ENCODE results near the gene SYNDIG1. TPM values are rescaled to one million over a fixed set of nuclear protein-coding genes. Genes with fewer than 3 reads are reported as not detected.

Gene SYNDIG1
- total RNA-seq, 4 donors from 2014 or later: 0.27 to 0.32 TPM; not detected in 2

DNA sequence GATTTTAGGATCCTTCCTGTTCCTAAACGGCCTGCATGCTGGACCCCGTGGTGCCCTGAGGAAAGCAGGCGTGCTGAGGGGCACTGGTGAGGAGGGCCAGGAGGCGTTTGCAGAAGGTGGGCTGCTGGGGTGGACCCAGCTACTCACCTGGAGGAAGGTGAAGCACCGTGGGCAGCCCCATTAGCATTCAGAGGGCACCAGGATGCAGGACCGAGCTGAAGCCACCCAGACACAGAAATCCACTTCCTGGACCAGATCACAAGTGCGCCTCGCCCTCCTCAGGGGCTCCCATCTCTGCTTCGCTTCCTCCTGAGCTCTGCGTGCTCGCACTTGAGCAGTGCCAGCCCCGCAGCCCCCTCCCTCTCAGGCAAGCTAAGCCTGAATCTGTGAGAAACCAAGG is 187.0 kb downstream of the SYNDIG1 start:
- TF ChIP-seq EP300 (IDR thresholded peaks at IDR 0.05; ENCODE audit: low read depth) (no peak), POLR2A (IDR thresholded peaks at IDR 0.05) (no peak), POLR2AphosphoS5 (IDR thresholded peaks at IDR 0.05) (no peak)
- TF ChIP-seq, protein P1, sequence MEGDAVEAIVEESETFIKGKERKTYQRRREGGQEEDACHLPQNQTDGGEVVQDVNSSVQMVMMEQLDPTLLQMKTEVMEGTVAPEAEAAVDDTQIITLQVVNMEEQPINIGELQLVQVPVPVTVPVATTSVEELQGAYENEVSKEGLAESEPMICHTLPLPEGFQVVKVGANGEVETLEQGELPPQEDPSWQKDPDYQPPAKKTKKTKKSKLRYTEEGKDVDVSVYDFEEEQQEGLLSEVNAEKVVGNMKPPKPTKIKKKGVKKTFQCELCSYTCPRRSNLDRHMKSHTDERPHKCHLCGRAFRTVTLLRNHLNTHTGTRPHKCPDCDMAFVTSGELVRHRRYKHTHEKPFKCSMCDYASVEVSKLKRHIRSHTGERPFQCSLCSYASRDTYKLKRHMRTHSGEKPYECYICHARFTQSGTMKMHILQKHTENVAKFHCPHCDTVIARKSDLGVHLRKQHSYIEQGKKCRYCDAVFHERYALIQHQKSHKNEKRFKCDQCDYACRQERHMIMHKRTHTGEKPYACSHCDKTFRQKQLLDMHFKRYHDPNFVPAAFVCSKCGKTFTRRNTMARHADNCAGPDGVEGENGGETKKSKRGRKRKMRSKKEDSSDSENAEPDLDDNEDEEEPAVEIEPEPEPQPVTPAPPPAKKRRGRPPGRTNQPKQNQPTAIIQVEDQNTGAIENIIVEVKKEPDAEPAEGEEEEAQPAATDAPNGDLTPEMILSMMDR (IDR thresholded peaks at IDR 0.05): no peak
- 87 to 88% methylated on average over 6 to 12 of the region's 12 CpGs for WGBS, 2 donors (ENCODE audit: low coverage in 1 of 2)
- no peak for DNase-seq
- H3K36me3 ChIP-seq: no peaks in the 10 kb centered on the region
- no peaks in the 10 kb centered on the region for H3K9me3 ChIP-seq
- no peaks in the 10 kb centered on the region for H3K4me1 ChIP-seq
- in situ Hi-C loops (cut with MboI; ENCODE audit: low pct_ligation_motif_present in 1 of 4, low pct_unique_long_range_greater_than_20kb in 1 of 4, low sequenced_read_pairs in 3 of 4): no loop called here
- intact Hi-C loops (cut with DNase I; ENCODE audit: low total_unique reads): no loop called here
- H3K4me3 ChIP-seq: no peak overlapping the region
- H3K27ac ChIP-seq: no peak overlapping the region
- no peaks in the 10 kb centered on the region for H3K27me3 ChIP-seq

DNA sequence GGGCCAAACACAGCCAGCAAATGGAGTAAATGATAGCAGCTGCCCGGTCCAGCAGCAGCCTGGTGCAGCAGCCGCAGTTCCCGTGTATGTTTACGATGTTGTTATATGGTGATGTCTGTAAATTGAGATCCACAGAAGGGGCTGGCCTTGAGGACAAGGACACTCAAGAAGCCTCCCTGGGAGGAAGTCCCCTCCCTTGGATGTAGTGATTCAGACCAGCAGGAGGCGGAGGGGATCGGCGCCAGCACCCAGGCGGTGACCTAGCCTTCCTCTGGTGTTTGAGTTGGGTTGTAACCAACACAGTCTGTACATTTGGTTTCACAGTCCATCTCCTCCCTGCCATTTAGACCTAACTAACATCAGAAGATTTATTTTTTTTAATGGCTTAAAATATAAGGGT is 187.8 kb downstream of the SYNDIG1 start:
- no peaks in the 10 kb centered on the region for H3K27me3 ChIP-seq
- H3K27ac ChIP-seq: no peak overlapping the region
- 74 to 93% methylated on average over 3 to 8 of the region's 8 CpGs for WGBS, 2 donors (ENCODE audit: low coverage in 1 of 2)
- no peak for TF ChIP-seq POLR2AphosphoS5 (IDR thresholded peaks at IDR 0.05)
- TF ChIP-seq POLR2A (IDR thresholded peaks at IDR 0.05): no peak
- TF ChIP-seq EP300 (IDR thresholded peaks at IDR 0.05; ENCODE audit: low read depth): no peak
- TF ChIP-seq, protein P1 (IDR thresholded peaks at IDR 0.05): no peak
- no peaks in the 10 kb centered on the region for H3K4me1 ChIP-seq
- intact Hi-C loops (cut with DNase I; ENCODE audit: low total_unique reads) (no loop called here), in situ Hi-C loops (cut with MboI; ENCODE audit: low pct_ligation_motif_present in 1 of 4, low pct_unique_long_range_greater_than_20kb in 1 of 4, low sequenced_read_pairs in 3 of 4) (no loop called here)
- no peaks in the 10 kb centered on the region for H3K9me3 ChIP-seq
- H3K36me3 ChIP-seq: no peaks in the 10 kb centered on the region
- DNase-seq: no peak
- no peak overlapping the region for H3K4me3 ChIP-seq

DNA sequence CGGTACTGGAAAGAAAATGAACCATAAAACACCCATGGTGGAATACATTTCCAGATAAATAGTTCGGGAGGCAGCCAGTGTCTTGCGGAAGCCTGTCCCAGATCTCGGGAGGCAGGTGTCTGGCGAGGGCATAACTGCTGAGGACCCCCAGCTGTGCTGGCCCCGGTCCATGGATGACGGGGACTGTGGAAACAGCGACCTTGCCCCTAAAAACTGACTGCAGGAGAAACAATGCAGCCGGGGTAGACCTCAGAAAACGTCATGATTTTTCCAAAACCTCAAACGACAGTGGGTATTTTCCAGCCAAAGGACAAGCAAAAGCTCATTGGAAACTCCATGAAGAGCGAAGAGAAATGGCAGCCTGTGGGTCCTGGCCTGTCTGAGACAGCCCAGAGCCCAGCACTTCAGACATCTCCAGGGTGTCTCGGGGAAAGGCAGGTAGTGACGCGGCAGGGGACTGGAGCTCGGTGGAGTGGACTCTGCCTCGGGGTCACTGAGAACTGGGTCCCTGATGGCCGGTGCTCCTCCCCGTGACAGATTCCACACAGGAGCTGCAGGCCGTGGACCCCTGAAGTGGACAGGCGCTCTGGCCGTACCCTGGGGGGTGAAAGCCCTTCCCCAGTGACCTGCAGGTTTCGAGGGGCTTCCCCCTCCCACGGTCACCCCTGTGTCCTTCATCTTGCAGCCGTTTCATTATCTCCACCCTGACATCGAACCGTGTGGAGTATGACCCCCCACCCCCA is 188.6 kb downstream of the SYNDIG1 start:
- WGBS, 2 donors (ENCODE audit: low coverage in 1 of 2): 74 to 79% methylated on average over 14 to 27 of the region's 27 CpGs
- in situ Hi-C loops (cut with MboI; ENCODE audit: low pct_ligation_motif_present in 1 of 4, low pct_unique_long_range_greater_than_20kb in 1 of 4, low sequenced_read_pairs in 3 of 4): no loop called here

DNA sequence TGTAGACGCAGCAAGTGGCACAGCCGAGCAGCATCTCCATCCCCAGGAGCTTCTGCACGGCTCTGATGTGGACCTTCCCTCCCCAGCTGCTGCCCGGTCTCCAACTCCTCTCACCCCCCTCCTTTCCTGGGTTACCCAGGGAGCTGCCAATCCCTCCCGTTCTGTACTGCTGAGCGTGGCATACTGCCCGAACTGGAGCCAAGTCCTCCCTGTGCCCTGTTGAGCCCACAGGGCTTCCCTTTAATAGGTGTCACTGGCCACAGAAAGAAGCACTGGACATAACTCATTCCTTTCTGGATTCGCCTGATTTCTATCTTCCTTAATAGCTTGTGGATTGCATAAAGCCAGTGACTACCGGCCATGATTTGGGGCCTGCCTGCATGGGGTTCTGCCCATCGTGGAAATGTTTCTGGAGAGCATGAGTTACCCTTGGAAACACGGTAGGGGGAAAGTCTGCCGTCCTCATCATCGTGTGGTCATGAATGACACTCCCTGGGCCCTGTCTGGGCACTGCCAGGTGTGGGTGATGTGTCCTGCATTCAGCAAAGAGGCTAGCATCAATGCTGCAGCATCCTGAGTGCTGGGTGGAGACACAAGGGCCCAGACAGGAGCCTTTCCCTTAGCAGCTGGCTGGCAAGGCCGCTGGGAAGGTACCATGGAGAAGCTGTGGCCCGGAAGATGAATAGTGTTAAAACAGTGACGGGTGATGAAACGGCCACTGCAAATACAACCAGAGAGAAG is 189.7 kb downstream of the SYNDIG1 start:
- Histone ChIP-seq H3K27me3 (no peaks in the 10 kb centered on the region), H3K9me3 (no peaks in the 10 kb centered on the region), H3K4me3 (no peak overlapping the region), H3K4me1 (no peaks in the 10 kb centered on the region), H3K36me3 (no peaks in the 10 kb centered on the region), H3K27ac (no peak overlapping the region)
- in situ Hi-C loops (cut with MboI; ENCODE audit: low pct_ligation_motif_present in 1 of 4, low pct_unique_long_range_greater_than_20kb in 1 of 4, low sequenced_read_pairs in 3 of 4) (no loop called here), intact Hi-C loops (cut with DNase I; ENCODE audit: low total_unique reads) (no loop called here)
- DNase-seq: no peak
- 83 to 89% methylated on average over 3 to 17 of the region's 17 CpGs for WGBS, 2 donors (ENCODE audit: low coverage in 1 of 2)
- TF ChIP-seq, protein P1 (IDR thresholded peaks at IDR 0.05): no peak
- TF ChIP-seq POLR2A (IDR thresholded peaks at IDR 0.05) (no peak), POLR2AphosphoS5 (IDR thresholded peaks at IDR 0.05) (no peak), EP300 (IDR thresholded peaks at IDR 0.05; ENCODE audit: low read depth) (no peak)

More for the DNA sequence above, 188.6 kb downstream of the SYNDIG1 start:
- intact Hi-C loops (cut with DNase I; ENCODE audit: low total_unique reads): no loop called here
- H3K4me1 ChIP-seq: no peaks in the 10 kb centered on the region
- H3K27me3 ChIP-seq: no peaks in the 10 kb centered on the region
- TF ChIP-seq POLR2AphosphoS5 (IDR thresholded peaks at IDR 0.05) (no peak), EP300 (IDR thresholded peaks at IDR 0.05; ENCODE audit: low read depth) (no peak), POLR2A (IDR thresholded peaks at IDR 0.05) (no peak)
- TF ChIP-seq, protein P1 (IDR thresholded peaks at IDR 0.05): no peak
- H3K9me3 ChIP-seq: no peaks in the 10 kb centered on the region
- H3K4me3 ChIP-seq: no peak overlapping the region
- H3K27ac ChIP-seq: no peak overlapping the region
- no peaks in the 10 kb centered on the region for H3K36me3 ChIP-seq
- no peak for DNase-seq

Data from transverse colon (tissue), 4 donors.